IMR-90 (cell line): ENCODE data around the gene ATXN7L3. TPM values are rescaled to one million over a fixed set of nuclear protein-coding genes. Genes with fewer than 3 reads are reported as not detected.

Experiments
- ATAC-seq: fragments of 200-7000 bp; cut with Tn5 transposase; 2 replicates; pipeline ENCODE4 v1.9.1; 2020; ENCODE audit warnings: low read depth, mild to moderate bottlenecking, moderate library complexity
- BruUV-seq: library from RNA; stranded (reverse); fragments of 400-500 nt; replicated peaks from 2 replicates; lab custom pipeline; 2021; lab: Mats Ljungman, UMichigan
- CTCF ChIA-PET: fragments of 300-600 bp; formaldehyde crosslinking; extraction: SDS; loops from one replicate; lab custom pipeline; 2021; ENCODE audit warnings: antibody characterized with exemption; lab: Yijun Ruan, JAX
- POLR2A ChIA-PET: fragments of 300-600 bp; sonication (Branson Sonifier 250); formaldehyde crosslinking; loops from one replicate; lab custom pipeline; 2022; ENCODE audit warnings: antibody characterized with exemption; ENCODE audit not compliant: unreplicated experiment; lab: Charles Lee
- DNase-seq: peaks from one replicate; pipeline ENCODE4 v3.0.0; 2013
- H2AFZ ChIP-seq: replicated peaks from 2 replicates; pipeline ENCODE3; 2013; ENCODE audit warnings: low read length, mild to moderate bottlenecking; ENCODE audit not compliant: poor library complexity
- H2AK5ac ChIP-seq: 2 replicates; pipeline ENCODE4 v1.6.1; 2013; ENCODE audit warnings: low read depth, low read length, inconsistent platforms
- H2AK9ac ChIP-seq: replicated peaks from 2 replicates; pipeline ENCODE3; 2013; ENCODE audit warnings: mild to moderate bottlenecking, low read depth, low read length, moderate library complexity; ENCODE audit not compliant: poor library complexity
- H2BK120ac ChIP-seq: 2 replicates; pipeline ENCODE4 v1.6.1; 2013; ENCODE audit warnings: low read depth, low read length, inconsistent platforms
- H2BK15ac ChIP-seq: 3 replicates; pipeline ENCODE4 v1.6.1; 2013; ENCODE audit warnings: low read depth, low read length, inconsistent platforms
- H2BK20ac ChIP-seq: 2 replicates; pipeline ENCODE4 v1.6.1; 2013; ENCODE audit warnings: low read depth, mild to moderate bottlenecking, inconsistent platforms, low read length, moderate library complexity
- H2BK5ac ChIP-seq: 2 replicates; pipeline ENCODE4 v1.6.1; 2013; ENCODE audit warnings: mild to moderate bottlenecking, low read depth, low read length, inconsistent platforms; ENCODE audit not compliant: poor library complexity, severe bottlenecking
- H3K14ac ChIP-seq: replicated peaks from 2 replicates; pipeline ENCODE4 v1.6.1; 2013; ENCODE audit warnings: low read depth, low read length, inconsistent platforms
- H3K18ac ChIP-seq: 2 replicates; pipeline ENCODE4 v1.6.1; 2013; ENCODE audit warnings: low read depth, low read length, control low read depth
- H3K23ac ChIP-seq: 2 replicates; pipeline ENCODE4 v1.6.1; 2013; ENCODE audit warnings: low read depth, low read length, inconsistent platforms
- H3K27ac ChIP-seq: 2 replicates; pipeline ENCODE4 v1.5.1; 2013; ENCODE audit warnings: mild to moderate bottlenecking, control low read depth, low read length; ENCODE audit not compliant: insufficient read depth
- H3K27me3 ChIP-seq: 2 replicates; pipeline ENCODE4 v1.6.1; 2013; ENCODE audit warnings: low read length; ENCODE audit not compliant: control insufficient read depth, insufficient read depth
- H3K36me3 ChIP-seq: 2 replicates; pipeline ENCODE4 v1.6.1; 2013; ENCODE audit warnings: low read length, mixed read lengths; ENCODE audit not compliant: control insufficient read depth, insufficient read depth
- H3K4ac ChIP-seq: 2 replicates; pipeline ENCODE4 v1.6.1; 2013; ENCODE audit warnings: low read depth, low read length, inconsistent platforms
- H3K4me1 ChIP-seq: 2 replicates; pipeline ENCODE4 v1.6.1; 2013; ENCODE audit warnings: low read length, mixed read lengths; ENCODE audit not compliant: control insufficient read depth, insufficient read depth
- H3K4me2 ChIP-seq: 2 replicates; pipeline ENCODE4 v1.6.1; 2013; ENCODE audit warnings: low read depth, mild to moderate bottlenecking, control low read depth, low read length, moderate library complexity
- H3K4me3 ChIP-seq: 2 replicates; pipeline ENCODE4 v1.5.1; 2013; ENCODE audit warnings: low read depth, mild to moderate bottlenecking, control low read depth, low read length, moderate library complexity; ENCODE audit not compliant: insufficient read depth
- H3K56ac ChIP-seq: 2 replicates; pipeline ENCODE4 v1.6.1; 2013; ENCODE audit warnings: low read length, inconsistent platforms; ENCODE audit not compliant: insufficient read depth; ENCODE audit errors: extremely low read depth
- H3K79me1 ChIP-seq, 2 experiments: 2 replicates each; pipeline ENCODE4 v1.6.1; 2013; ENCODE audit warnings: low read length in 2 of 2, inconsistent platforms in 1 of 2, low read depth in 1 of 2
- H3K9ac ChIP-seq: 2 replicates; pipeline ENCODE4 v1.6.1; 2013; ENCODE audit warnings: low read depth, low read length, control low read depth
- H3K9me1 ChIP-seq: 2 replicates; pipeline ENCODE4 v1.6.1; 2013; ENCODE audit warnings: low read length, inconsistent platforms; ENCODE audit not compliant: insufficient read depth
- H3K9me3 ChIP-seq: 2 replicates; pipeline ENCODE4 v1.6.1; 2013; ENCODE audit warnings: low read length; ENCODE audit not compliant: control insufficient read depth, insufficient read depth
- H4K20me1 ChIP-seq: 2 replicates; pipeline ENCODE4 v1.6.1; 2013; ENCODE audit warnings: low read length, inconsistent platforms; ENCODE audit not compliant: insufficient read depth
- H4K5ac ChIP-seq: 2 replicates; pipeline ENCODE4 v1.6.1; 2013; ENCODE audit warnings: mild to moderate bottlenecking, low read depth, low read length, control low read depth
- H4K8ac ChIP-seq, 2 experiments: 2 replicates each; pipeline ENCODE4 v1.6.1; 2013; ENCODE audit warnings: low read depth in 2 of 2, low read length in 2 of 2, control low read depth in 1 of 2, inconsistent platforms in 1 of 2
- H4K91ac ChIP-seq: 2 replicates; pipeline ENCODE4 v1.6.1; 2013; ENCODE audit warnings: low read depth, low read length, inconsistent platforms; ENCODE audit not compliant: insufficient read depth
- FOS ChIP-seq: fragments of 150-350 bp; IDR thresholded peaks from 2 replicates; pipeline ENCODE4 v1.6.1; 2016; ENCODE audit warnings: low read depth, low read length
- MAFK ChIP-seq: IDR thresholded peaks from 2 replicates; pipeline ENCODE4 v1.6.1; 2012; ENCODE audit warnings: low read depth, low read length, improper control_type of control experiment
- MXI1 ChIP-seq: IDR thresholded peaks from 2 replicates; pipeline ENCODE4 v1.6.1; 2012; ENCODE audit warnings: low read depth, mild to moderate bottlenecking, low read length, moderate library complexity, borderline replicate concordance
- RAD21 ChIP-seq: IDR thresholded peaks from 2 replicates; pipeline ENCODE4 v1.6.1; 2012; ENCODE audit warnings: low read length, improper control_type of control experiment
- RFX5 ChIP-seq: IDR thresholded peaks from 2 replicates; pipeline ENCODE4 v1.8.0; 2012; ENCODE audit warnings: low read depth, mild to moderate bottlenecking, low read length, moderate library complexity
- SMC3 ChIP-seq: fragments of 150-350 bp; IDR thresholded peaks from 2 replicates; pipeline ENCODE4 v1.6.1; 2016; ENCODE audit warnings: low read depth, mild to moderate bottlenecking, antibody characterized with exemption, low read length, moderate library complexity
- WGBS, 2 experiments: methylation state at CpG; one replicate each; pipeline versions ENCODE4 v1.1.5 to v1.1.7; 2013; ENCODE audit warnings: missing lambda C conversion rate in 2 of 2; ENCODE audit not compliant: insufficient read length in 1 of 2; ENCODE audit errors: extremely low coverage in 2 of 2; 5-methylcytosine and 5-hydroxymethylcytosine counted together
- dilution Hi-C: fragments of 300-500 bp; cut with HindIII; formaldehyde crosslinking; loops from one replicate; pipeline ENCODE4 v1.14.3; 2018; ENCODE audit warnings: low sequenced_read_pairs; ENCODE audit not compliant: unreplicated experiment
- in situ Hi-C: fragments of 300-500 bp; cut with MboI; formaldehyde crosslinking; loops from 3 replicates; pipeline ENCODE4 v1.14.3; 2019; ENCODE audit warnings: low sequenced_read_pairs, inconsistent platforms, mixed read lengths
- intact Hi-C: fragments of 100-400 bp; cut with micrococcal nuclease; formaldehyde crosslinking; loops from 2 replicates; pipeline ENCODE4 v1.10.0; 2022
- polyA plus RNA-seq, 3 experiments: library from polyadenylated mRNA; depleted of rRNA; stranded (reverse); fragments of >200 nt; gene quantifications; 2 replicates each; pipeline ENCODE4 v1.2.3, GENCODE V29; 2012; ENCODE audit warnings: low replicate concordance in 1 of 3
- total RNA-seq: library from RNA; depleted of rRNA; stranded (reverse); fragments of >200 nt; gene quantifications from 2 replicates; pipeline ENCODE4 v1.2.3, GENCODE V29; 2012

The ATXN7L3 gene
- total and polyA plus RNA-seq, 2 of the 4 experiments (the other 2 are of a cell fraction): 17.2 to 40.9 TPM

- Histone ChIP-seq H3K27ac (no peak overlapping the region), H3K9ac (no peak overlapping the region), H3K4ac (no peak overlapping the region), H2AK5ac (no peak overlapping the region), H3K14ac (no peak overlapping the region), H3K36me3 (peaks cover 51% of the 10 kb centered on the region), H3K4me2 (no peak overlapping the region), H3K9me1 (peaks cover 20% of the 10 kb centered on the region), H3K9me3 (no peaks in the 10 kb centered on the region), H4K5ac (no peak overlapping the region), H4K8ac (no peak overlapping the region), H2BK15ac (no peak overlapping the region), H4K91ac (no peak overlapping the region), H2BK20ac (no peak overlapping the region), H3K79me1 (peaks cover 38 to 54% of the 10 kb centered on the region in 2 experiments), H3K27me3 (no peaks in the 10 kb centered on the region), H2BK5ac (no peak overlapping the region), H2AFZ (no peak overlapping the region), H3K23ac (no peak overlapping the region), H2BK120ac (no peak overlapping the region), H3K4me3 (no peak overlapping the region), H2AK9ac (peak overlapping the region; percentile 31), H4K20me1 (peaks cover 34% of the 10 kb centered on the region), H3K56ac (no peak overlapping the region), H3K18ac (no peak overlapping the region), H3K4me1 (peaks cover 8% of the 10 kb centered on the region)
- intact Hi-C loops: loop anchor here (10.0 kb wide), 1 partner anchor 290 kb away; the partner anchor contains the start of gene GPATCH8
- dilution Hi-C loops: no loop called here
- POLR2A ChIA-PET: no interaction called here
- no peak for ATAC-seq
- no peak for DNase-seq
- no TSS peak for BruUV-seq
- CTCF ChIA-PET: no interaction called here
- no peak for TF ChIP-seq MAFK
- no peak for TF ChIP-seq FOS
- TF ChIP-seq RAD21: no peak
- no peak for TF ChIP-seq RFX5
- no peak for TF ChIP-seq SMC3
- TF ChIP-seq MXI1: no peak
- in situ Hi-C loops: loop anchor here (25.0 kb wide), 2 partner anchors 297 to 422 kb away; partner anchors contain the start of gene GPATCH8
- 100% methylated on average over 3 of the region's 6 CpGs; no CpG with 5 or more reads in 1 of the 2 experiments for WGBS, 2 experiments
Observed at GRCh38 chr17:44214896-44215295, 15.2 kb upstream of the ATXN7L3 start.
